GM18868 (cell line): Measurements from ENCODE around the gene TNFSF13B.
A peak's percentile ranks its signal among the peaks of the same experiment; 100 is the strongest.

Source experiments
- ATAC-seq: cut with Tn5 transposase; IDR thresholded peaks from one replicate; pipeline ENCODE4 v1.9.1; 2021; ENCODE audit warnings: mild to moderate bottlenecking, moderate library complexity; ENCODE audit not compliant: unreplicated experiment

The TNFSF13B gene

GRCh38 chr13:108342369-108343289 is 73.1 kb downstream of the TNFSF13B start:
- ATAC-seq, result peak; percentile 88

GRCh38 chr13:108345016-108345415 is 75.5 kb downstream of the TNFSF13B start:
- no peak for ATAC-seq

- ATAC-seq, result no peak
Observed at GRCh38 chr13:108346376-108346775, 76.9 kb downstream of the TNFSF13B start.

GRCh38 chr13:108349269-108349668 is 79.8 kb downstream of the TNFSF13B start:
- ATAC-seq, result no peak

- ATAC-seq, result no peak
Observed at GRCh38 chr13:108350579-108350978, 81.1 kb downstream of the TNFSF13B start.

GRCh38 chr13:108352599-108352998 is 83.1 kb downstream of the TNFSF13B start:
- no peak for ATAC-seq

- no peak for ATAC-seq
Observed at GRCh38 chr13:108357228-108357627, 87.7 kb downstream of the TNFSF13B start.
